SW 1271 (cell line): ENCODE measurements around the gene TNS4.

Source experiments
- DNase-seq, 2 experiments: peaks; one replicate each; lab custom pipeline; 2025; lab: John Stamatoyannopoulos, UW

TNS4 gene

GRCh38 chr17:40457964-40458791 is 43.2 kb downstream of the TNS4 start:
- DNase-seq: no peak

- DNase-seq: no peak
Observed at GRCh38 chr17:40457369-40457768, 44.1 kb downstream of the TNS4 start.

DNA sequence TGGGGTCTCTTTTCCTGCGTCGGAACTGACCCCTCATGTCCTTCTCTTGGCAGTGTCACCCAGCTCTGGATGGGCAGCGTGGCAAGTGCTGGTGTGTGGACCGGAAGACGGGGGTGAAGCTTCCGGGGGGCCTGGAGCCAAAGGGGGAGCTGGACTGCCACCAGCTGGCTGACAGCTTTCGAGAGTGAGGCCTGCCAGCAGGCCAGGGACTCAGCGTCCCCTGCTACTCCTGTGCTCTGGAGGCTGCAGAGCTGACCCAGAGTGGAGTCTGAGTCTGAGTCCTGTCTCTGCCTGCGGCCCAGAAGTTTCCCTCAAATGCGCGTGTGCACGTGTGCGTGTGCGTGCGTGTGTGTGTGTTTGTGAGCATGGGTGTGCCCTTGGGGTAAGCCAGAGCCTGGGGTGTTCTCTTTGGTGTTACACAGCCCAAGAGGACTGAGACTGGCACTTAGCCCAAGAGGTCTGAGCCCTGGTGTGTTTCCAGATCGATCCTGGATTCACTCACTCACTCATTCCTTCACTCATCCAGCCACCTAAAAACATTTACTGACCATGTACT is 44.9 kb downstream of the TNS4 start:
- DNase-seq: no peak

- DNase-seq: no peak
Observed at GRCh38 chr17:40454613-40454995, 46.8 kb downstream of the TNS4 start.

- no peak for DNase-seq
Observed at GRCh38 chr17:40453881-40454612, 47.4 kb downstream of the TNS4 start.

DNA sequence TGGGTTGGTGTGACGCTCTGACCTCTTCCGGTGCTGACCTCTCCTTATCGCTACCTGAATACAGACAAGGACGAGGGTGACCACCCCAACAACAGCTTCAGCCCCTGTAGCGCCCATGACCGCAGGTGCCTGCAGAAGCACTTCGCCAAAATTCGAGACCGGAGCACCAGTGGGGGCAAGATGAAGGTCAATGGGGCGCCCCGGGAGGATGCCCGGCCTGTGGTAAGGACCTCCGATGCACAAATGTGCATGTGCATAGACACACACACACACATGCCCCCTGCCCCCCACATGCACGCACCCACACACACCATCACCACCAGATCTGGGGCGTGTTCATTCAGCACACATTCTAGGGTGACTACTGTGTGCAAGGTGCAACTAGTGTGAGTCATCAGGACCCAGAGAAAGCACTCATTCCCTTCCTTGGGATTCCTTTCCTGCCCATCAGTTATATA is 48.5 kb downstream of the TNS4 start:
- no peak for DNase-seq

GRCh38 chr17:40452216-40452787 is 49.1 kb downstream of the TNS4 start:
- no peak for DNase-seq

DNA sequence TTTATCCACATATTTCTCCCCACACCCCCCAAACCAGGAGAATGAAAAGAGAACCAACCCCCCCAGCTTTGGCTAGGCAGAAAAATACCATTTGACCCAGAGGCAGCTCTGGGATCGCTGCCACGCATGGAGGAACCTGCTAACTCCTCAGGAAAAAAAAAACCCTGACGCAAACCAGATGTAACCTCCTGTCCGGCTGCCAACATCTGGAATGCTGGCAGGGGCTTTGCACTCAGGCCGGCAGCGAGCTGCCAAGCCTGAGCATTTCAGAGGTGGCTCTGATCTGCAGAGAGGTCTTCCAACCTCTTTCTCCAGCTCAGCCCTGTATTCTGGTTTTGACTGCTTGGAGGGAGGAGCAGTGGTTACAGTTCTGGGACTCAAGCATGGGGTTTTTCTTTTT is 50.0 kb downstream of the TNS4 start:
- no peak for DNase-seq

GRCh38 chr17:40450175-40450574 is 51.2 kb downstream of the TNS4 start:
- peak in 1 of 2 experiments; percentile 39 for DNase-seq

DNA sequence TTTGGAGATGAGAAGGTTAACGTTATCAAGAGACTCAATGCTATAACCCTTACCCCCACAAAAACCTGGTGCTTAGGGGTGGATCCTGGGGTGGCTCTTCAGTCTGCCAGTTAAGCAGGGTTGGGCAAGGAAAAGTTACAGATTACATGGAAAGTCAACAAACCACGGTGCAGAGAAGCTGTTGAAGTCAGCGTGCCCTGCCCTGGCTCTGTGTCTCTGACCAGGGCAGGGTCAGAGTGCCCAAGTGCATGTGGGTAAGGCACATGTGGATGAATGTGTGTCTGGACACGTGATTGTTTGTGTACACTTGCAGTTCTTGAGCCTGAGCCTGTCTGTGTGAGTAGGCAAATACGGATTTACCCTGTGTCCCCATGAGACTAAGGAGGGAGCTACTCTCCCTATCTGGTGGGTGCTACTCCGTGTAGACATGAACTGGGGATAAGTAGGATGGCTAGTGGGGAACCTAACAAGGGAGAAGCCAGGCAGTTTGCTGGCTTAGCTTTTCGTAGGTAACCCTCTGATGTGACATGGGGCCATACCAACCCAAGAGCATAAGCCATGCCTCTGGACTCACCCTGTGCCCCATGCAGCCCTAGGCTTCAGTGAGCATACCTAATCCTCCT is 52.7 kb downstream of the TNS4 start:
- DNase-seq: no peak

DNA sequence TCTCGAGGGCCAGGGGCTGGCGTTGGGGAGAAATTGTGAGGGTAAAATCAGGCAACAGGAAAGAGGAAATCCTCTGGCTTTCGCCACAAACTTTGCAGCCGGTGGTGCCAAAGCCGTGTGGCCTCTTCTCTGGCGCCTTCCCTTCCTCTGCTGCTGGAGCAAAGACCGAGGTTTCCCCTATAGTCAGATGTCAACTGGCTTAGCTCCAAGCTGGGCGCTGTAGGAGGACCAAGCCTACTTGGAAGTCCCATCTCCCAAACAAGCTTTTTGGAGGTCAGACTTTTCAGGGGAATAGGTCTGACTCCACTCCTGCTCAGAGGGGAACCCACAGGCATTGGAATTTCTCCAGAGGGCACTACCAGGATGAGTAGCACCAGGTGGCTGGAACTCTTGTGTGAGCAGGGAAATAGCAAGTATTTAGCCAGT is 53.2 kb downstream of the TNS4 start:
- DNase-seq: no peak

DNA sequence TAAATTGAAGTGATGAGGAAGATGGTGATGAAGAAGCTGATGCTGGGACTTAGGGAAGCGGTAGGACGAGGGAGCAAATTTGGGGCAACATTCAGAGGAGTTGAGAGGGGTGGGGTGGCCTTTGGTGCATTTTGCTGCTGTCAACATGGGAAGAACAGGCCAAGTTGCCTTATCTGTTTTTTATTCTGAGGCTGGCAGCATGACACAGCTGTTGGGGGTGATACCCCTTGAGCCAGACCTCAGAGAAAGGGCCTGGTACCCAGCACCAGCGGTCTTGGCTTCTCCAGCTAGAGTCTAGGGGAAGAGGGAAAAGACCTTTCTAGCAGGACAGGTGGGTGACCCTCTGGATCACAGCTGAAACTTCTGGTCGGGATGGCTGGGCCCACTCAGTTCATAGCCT is 53.6 kb downstream of the TNS4 start:
- no peak for DNase-seq

DNA sequence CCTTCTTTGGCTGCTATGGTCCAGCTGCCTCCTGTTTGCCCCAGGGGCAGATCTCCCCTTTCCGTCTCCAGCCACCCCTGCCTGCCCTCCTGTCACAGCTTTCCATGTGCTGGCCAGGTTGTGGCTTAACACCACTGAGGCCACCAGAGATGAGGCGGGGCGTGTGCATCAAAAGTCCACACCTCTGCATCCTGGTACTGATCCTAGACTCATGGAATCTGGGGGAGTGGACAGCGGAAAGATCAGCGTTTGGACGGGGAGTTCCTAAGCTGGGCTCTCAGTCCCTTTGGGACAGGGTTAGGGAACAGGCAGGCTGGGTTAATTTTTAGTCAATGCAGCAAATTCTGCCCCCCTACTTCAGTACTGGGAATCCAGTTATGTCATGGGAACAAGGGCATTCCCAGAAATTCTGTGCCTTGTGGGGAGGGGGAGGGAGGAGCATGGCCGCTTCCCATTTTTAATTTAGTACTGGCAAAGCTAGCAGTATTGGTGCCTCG is 54.2 kb downstream of the TNS4 start:
- DNase-seq: no peak

DNA sequence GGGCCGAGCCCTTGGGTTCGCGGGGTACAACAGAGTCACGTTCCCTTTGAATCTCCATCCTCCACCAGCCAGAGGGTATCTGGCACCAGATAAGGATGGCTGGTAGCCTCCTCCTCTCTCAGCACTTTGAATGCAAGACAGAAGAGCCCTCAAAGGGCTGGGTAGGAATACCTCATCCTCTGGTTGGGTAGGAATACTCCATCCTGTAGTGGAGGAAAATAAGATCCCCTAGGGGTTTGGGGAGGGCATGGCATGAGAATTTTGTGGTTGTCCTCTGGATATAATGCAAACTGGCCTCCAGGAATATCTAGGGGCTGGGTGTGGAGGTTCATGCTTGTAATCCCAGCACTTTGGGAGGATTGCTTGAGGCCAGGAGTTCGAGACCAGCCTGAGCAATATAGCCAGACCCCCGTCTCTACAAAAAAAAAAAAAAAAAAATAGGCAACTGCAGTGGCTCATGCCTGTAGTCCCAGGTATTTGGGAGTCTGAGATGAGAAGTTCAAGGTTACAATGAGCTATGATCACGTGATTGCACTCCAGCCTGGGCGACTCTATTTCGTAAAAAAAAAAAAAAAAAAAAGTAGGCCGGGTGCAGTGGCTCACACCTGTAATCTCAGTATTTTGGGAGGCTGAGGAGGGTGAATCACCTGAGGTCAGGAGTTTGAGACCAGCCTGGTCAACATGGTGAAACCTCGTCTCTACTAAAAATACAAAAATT is 55.5 kb downstream of the TNS4 start:
- DNase-seq: peak in 1 of 2 experiments; percentile 26

DNA sequence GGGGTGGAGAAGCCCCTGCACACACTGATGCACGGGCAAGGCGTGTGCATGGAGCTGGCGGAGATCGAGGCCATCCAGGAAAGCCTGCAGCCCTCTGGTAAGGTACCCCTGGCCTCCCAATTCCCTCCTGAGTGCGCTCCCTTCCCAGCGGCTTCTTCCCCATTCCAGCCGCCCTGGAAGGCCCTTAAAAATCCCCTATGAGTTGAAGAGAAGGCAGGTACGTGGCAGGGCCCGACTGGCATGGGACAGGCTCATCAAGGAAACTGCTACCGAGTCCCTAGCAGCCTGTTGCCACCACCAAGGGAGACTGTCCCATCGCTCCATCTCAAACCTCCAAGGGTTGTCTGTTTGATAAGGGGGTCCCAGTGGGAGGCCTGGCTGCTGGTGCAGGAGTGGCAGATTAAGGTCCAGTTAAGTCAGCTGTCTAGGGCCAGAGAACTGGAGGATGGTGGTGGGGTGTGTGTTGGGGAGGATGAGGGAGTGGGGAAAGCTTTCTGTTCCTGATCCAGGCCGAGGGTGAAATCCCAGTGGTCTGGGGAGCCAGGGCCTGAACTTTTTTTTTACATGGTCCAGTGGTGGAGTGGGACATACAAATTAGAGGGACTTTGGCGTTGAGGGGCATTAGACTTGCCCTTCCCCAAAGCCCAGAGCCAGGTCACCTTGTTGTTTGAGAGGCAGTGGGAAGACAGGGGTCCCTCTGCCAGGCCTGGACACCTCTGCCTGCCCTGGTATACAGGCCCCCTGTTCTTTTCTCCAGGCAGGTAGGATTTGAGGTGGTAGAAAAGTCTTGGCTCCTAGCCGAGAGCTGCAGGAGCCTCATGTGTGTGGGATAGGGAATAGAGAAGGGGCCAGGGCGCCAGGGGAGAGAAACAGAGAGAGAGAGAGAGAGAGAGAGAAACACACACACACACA is 57.2 kb downstream of the TNS4 start:
- DNase-seq: no peak

- peak; percentile 40 to 60 for DNase-seq
Observed at GRCh38 chr17:40443196-40443987, 58.0 kb downstream of the TNS4 start, which contains the start of gene IGFBP4. TSS of gene IGFBP4 (plus strand) at chr17:40443450. CDS start at chr17:40443736, 286 bp downstream.

GRCh38 chr17:40442392-40443195 is 58.8 kb downstream of the TNS4 start:
- DNase-seq: no peak

- no peak for DNase-seq
Observed at GRCh38 chr17:40440166-40440565, 61.3 kb downstream of the TNS4 start.
